Stimulated activated CD4-positive, alpha-beta T cell treated with anti-CD3 and anti-CD28 coated beads, Interleukin-2, amount 100 ng/mL, for 4 hours (primary cell): ENCODE measurements around the gene IL20RA.
A peak's percentile ranks its signal among the peaks of the same experiment; 100 is the strongest.
"Not testable (repeated sequence)": the region's sequence is repeated elsewhere in the genome, so short reads cannot be mapped to it uniquely, and the experiment has no call there.

ENCODE experiments used
- DNase-seq: peaks from one replicate; pipeline ENCODE4 v3.0.0-alpha.2; 2020; ENCODE audit warnings: low read depth

The IL20RA gene

DNA sequence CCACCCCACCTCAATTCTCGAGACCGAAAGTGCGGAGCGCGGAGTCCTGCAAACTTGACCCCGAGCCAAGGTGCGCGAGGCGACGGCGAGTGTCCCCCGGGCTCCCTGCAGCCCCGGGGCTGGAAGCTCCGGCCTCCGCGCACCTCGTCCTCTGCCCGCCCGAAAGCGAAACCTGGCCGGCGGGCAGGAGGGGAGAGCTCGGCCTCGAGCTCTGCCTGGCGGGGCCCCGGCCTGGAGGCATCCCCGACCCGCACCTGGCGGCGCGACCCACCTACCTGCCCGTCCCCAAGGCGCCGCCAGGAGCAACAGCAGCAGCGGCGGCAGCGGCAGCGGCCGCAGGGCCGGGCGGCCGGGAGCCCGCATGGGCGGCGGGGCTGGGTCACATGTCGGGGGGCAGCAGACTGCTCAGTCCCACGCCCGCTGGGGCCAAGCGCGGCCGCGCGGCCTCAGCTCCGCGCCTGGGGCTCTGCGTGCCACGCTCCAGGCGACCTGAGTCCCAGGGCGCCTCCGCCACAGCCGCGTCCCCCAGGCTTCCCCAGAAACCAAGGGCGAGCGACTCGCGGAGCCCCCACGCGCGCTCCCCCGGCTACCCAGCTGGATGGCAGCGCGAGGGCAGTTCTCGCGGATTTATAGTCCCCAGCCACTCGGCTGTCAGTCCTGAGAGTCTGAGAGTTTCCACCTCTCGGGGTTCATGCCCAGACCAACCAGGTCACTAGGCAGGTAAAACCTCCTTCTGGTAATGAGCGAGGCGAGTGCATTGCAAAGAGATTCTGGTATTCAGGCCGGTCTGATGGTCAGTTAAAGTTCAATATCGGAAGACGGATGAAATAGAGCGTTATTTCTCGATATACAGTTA, at the start of gene IL20RA:
IL20RA (minus strand) TSS at position 600 of the 856 bp plus-strand sequence; CDS start at position 363, 237 bp downstream.
- DNase-seq: no peak

GRCh38 chr6:137093183-137094069, 48.7 kb upstream of the IL20RA start:
- DNase-seq: no peak

DNA sequence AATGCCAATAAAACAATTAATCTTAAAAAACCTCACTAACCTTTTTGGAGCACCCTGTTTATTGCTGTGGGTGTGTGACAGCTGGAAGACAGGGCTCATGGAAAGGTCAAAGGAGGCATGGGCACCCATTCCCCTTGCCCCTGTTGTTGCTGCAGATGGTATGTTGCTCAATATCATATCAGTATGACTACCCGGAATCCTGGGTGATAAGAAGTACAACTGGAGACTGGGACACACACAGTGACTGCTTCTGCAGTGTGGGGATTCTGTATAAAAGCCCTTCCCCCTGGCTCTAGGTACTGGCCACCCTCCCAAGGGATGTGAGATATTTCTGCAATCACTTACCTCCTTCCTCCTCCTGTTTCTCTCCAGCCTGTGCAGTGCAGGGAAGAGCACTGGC, 47.3 kb upstream of the IL20RA start:
- no peak for DNase-seq

DNA sequence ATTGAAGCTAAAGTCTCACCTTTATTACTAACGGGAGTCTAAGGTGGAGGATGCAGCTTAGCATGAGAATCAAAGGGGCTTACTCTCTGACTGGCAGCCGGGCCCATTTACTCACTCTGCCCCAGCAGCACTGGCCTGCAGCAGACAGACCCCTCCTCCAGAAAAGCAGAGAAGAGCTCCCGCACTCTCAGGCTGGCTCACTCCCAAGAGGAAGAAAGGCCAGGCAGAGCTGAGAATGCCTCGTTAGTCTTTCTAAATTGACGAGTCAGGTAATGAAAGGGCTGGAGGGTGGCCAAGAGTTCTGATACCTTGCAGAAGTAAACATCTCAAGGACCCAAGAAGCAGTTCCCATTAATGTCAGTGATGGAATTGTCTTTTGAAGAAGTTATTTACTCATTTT, 44.5 kb upstream of the IL20RA start:
- no peak for DNase-seq

DNA sequence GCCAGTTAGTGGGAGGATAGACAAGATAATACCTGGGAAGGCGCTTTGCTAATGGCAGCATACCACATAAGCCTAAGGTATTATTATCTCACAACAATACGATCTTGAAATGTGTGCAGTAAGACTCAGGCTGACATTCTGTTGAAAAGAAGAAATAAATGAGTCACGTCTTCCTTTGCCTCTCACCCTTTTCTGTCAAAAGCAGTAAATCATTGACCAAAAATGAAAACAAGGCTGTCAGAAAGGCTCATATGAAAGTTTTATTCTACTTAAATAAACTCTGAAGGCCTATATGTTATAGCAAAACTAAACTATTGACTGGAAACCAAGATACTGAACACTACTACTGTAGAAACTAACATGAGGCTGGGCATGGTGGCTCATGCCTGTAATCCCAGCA, 43.1 kb upstream of the IL20RA start:
- no peak for DNase-seq

DNA sequence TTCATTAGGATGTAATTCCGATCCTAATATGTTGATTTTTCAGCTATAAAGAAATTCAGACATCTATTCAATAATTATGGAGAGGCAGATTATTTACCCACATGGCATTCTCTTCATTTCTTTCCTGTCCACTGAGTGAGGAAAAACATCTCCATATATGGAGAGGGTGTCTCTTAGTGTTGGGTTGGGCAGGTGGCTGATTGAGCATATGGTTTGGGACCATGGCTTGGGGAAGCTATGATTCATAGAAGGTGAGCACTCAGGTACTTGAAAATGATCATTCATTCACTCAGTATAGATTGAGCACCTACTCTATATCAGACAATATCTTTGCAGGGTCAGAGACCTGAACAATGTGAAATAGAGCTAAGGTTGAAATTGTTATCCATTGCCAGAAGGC, 41.3 kb upstream of the IL20RA start:
- no peak for DNase-seq

DNA sequence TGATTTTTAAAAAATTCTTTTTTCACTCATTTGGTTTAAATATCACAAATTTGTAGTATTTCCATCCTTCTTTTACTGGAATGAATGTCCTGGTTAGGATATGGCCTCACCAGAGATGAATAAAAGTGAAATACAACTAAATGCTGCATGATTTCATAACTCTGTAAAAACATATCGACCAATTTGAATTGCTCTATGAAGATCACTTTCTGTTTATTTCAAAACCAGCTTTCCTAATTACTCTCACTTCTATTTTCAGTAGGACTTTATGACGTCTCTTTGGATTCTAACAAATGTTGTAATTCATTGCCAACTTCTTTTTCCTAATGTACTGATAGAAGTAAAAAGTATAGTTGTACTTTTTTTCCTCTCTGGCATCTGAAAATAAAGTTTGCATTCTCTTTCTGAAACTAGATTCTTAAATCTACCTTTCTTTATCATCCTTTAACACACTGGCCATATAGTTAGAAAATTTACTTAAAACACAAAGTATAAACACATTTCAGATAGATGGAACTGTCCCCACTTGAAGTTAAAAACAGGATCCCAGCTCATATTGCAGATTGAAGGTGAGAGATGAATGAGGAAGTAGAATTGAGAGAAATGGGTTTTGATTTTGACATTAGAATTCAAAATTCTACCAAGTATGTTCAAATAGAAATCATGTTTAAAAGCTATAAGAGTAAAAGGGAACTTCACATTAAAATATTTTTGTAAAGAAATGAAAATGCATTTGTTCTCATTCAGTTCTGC, 40.3 kb upstream of the IL20RA start:
- no peak for DNase-seq

- DNase-seq: no peak
Measured at GRCh38 chr6:137084090-137084489, 39.3 kb upstream of the IL20RA start.

GRCh38 chr6:137081997-137082396, 37.2 kb upstream of the IL20RA start:
- DNase-seq: no peak

GRCh38 chr6:137080711-137081110, 35.9 kb upstream of the IL20RA start:
- DNase-seq: no peak

DNA sequence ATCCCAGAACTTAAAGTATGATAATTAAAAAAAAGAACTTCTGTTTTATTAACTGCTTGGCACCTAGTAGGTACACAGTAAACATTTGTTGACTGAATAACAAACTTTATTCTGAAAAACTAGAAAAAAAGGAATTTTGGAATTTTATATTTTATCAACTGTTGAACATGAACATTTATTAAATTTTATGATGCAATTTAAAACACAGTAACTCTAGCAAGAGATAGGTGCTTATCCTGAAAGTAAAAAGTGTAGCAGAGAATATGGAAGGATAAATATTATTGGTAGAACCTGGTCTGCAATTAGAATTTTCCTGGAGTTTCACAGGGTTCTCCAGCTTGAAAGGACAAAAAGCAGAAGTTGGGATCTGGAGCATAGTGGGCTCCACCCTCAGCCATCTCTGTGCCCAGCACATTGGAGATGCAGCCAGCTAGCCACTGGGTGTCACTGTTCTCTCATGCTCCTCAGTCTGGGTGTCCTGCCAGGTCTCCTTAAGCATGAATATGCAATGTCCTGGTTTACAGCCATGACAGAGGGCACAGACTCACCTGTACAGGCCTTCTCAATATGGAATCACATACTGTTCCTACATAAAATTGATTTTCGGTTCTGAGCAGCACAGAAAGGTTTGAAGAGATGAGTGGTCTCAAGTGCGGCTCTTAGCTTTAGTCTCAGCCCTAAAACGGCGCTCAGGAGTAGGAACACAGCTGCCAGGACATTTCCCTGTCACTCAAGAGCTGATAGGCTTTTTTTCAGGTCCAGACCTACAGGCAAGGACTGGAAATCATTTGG, 31.7 kb upstream of the IL20RA start:
- DNase-seq: peak; percentile 35

GRCh38 chr6:137075790-137076189, 31.0 kb upstream of the IL20RA start:
- not testable (repeated sequence) for DNase-seq

- no peak for DNase-seq
Measured at GRCh38 chr6:137070303-137070702, 25.5 kb upstream of the IL20RA start.

DNA sequence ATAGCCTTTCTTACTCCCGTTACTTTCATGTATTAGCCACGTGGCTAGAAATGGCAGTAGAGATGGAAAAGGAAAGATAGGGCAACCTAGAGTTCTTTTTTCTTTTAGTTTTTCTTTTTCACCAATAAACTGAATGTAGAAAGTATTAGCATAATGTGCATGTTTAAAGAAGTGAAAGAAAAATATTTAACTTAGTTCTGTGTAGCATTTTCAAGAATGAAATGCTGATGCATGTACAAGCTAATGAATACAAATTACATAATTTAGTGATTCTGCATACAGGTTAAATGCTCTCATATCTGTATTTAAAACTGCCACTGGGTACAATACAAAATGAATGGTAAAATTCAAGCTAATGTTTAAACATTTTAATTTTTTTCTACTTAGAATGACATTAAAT, 22.6 kb upstream of the IL20RA start:
- DNase-seq: no peak

GRCh38 chr6:137058037-137058436, 13.3 kb upstream of the IL20RA start:
- no peak for DNase-seq

DNA sequence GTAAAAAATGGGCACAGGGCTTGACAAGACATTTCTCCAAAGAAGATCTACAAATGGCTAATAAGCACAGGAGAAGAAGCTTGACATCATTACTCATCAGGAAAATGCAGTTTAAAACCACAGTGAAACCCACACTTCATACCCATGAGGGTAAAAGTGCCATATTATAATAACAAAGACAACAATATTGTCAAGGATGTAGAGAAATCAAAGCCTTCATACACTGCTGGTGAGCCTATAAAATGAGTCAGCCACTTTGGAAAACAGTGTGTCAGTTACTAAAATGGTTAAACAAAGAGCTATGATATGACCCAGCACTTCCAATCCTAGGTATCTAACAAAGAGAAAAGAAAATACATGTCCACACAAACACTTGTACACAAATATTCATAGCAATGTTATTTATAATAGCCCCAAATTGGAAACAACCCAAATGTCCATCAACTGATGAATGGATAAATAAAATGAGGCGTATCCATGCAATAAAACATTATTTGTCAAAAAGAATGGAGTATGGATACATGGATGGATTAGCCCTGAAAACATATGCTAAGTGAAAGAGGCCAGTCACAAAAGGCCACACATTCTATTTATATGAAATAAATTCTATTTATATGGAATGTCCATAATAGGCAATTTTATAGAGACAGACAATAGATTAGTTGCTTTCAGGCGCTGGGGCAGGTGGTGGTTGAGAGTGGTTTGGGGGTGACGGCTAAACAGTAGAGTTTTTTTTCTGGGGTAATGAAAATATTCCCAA, 11.5 kb upstream of the IL20RA start:
- DNase-seq: no peak

GRCh38 chr6:137051790-137052472, 7.2 kb upstream of the IL20RA start:
- DNase-seq: no peak

DNA sequence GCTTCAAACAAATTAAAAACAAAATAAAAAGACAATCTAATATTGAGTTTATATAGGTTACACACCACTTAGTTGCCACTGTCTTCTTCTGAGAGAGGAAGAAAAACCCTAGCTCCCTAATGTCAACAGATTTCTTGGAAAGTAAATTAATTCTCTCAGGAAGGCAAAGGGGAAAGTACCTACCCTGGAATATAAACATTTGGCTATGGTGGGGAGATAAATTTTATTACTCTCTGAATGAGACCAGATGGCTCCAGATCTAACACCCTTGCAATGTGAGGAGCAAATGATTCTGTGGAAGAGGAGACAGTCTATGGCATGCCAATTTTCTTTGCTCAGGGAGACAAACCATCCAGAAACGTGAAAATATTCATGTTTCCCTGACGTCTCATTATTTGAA, 4.3 kb upstream of the IL20RA start:
- DNase-seq: no peak

DNA sequence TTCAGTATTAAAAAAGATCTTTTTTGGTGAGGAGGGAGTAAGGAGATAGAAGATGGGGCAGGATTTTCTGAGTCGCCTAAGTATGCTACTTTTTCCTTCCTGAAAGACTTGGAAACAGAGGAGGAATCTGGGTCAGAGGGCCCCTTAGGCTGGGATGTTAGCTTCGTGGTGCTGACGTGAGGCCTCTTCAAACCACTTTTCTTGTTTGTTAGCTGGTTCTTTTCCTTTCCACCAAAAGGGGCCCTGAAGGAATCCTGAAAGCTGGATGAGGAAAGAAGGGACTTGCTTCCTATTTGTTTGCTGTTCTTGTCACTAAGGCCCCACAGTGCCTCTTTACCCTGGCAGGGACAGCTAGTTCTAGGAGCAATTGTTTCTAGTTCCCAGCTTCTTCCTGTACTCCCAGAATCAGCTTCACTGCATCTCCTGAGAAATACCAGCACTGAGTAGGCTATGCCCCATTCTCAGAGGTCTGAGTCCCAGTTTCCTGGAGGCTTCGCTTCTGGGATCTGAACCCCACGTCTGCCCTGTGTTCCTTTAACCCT, 2.2 kb upstream of the IL20RA start:
- DNase-seq: no peak
